Kidney (tissue), 14 donors: ENCODE results near the gene CCL18. TPM values are rescaled to one million over a fixed set of nuclear protein-coding genes. Genes with fewer than 3 reads are reported as not detected.
"Not testable (repeated sequence)": the region's sequence is repeated elsewhere in the genome, so short reads cannot be mapped to it uniquely, and the experiment has no call there.

Source experiments
- DNase-seq, 5 donors: peaks; one replicate each; pipeline ENCODE4 v3.0.0-alpha.2; 2013 to 2020
- FAIRE-seq: peaks from 2 replicates; lab custom pipeline; 2012; peaks lifted over from hg19 to GRCh38; lab: Jason Lieb, UNC
- H3K27ac ChIP-seq, 2 donors: one replicate each; pipeline ENCODE4 v1.7.0; 2013; ENCODE audit warnings: low read depth in 2 of 2, low read length in 2 of 2, inconsistent platforms in 1 of 2
- H3K27me3 ChIP-seq: one replicate; pipeline ENCODE4 v1.7.1; 2013; ENCODE audit warnings: low read length, inconsistent platforms; ENCODE audit not compliant: control insufficient read depth, insufficient read depth
- H3K36me3 ChIP-seq, 3 donors: one replicate each; pipeline versions ENCODE4 v1.7.0 to v1.7.1; 2013; ENCODE audit warnings: low read length in 3 of 3, control low read depth in 1 of 3, inconsistent platforms in 1 of 3; ENCODE audit not compliant: insufficient read depth in 3 of 3, control insufficient read depth in 2 of 3
- H3K4me1 ChIP-seq, 3 donors: one replicate each; pipeline versions ENCODE4 v1.7.0 to v1.7.1; 2013; ENCODE audit warnings: low read length in 3 of 3, inconsistent platforms in 1 of 3, low read depth in 1 of 3; ENCODE audit not compliant: control insufficient read depth in 2 of 3, insufficient read depth in 2 of 3
- H3K4me3 ChIP-seq, 3 donors: one replicate each; pipeline versions ENCODE4 v1.7.0 to v1.8.1; 2013; ENCODE audit warnings: low read length in 3 of 3, control low read depth in 1 of 3, inconsistent platforms in 1 of 3
- H3K9ac ChIP-seq, 3 donors: one replicate each; pipeline versions ENCODE4 v1.7.0 to v1.7.1; 2013; ENCODE audit warnings: low read length in 3 of 3, control low read depth in 1 of 3, inconsistent platforms in 1 of 3
- H3K9me3 ChIP-seq, 3 donors: one replicate each; pipeline versions ENCODE4 v1.7.0 to v1.7.1; 2013; ENCODE audit warnings: low read length in 3 of 3, control low read depth in 1 of 3, inconsistent platforms in 1 of 3; ENCODE audit not compliant: control insufficient read depth in 2 of 3, insufficient read depth in 1 of 3
- intact Hi-C: fragments of 100-400 bp; cut with DNase I; formaldehyde crosslinking; loops from one replicate; pipeline ENCODE4 v1.11.1; 2022
- polyA plus RNA-seq: library from polyadenylated mRNA; stranded (reverse); fragments of 350-450 nt; fragmentation: Illumina TruSeq; extraction: RNeasy Lipid Tissue Mini Kit (QIAGEN cat#74804); gene quantifications from one replicate; pipeline ENCODE4 v1.2.3, GENCODE V29; 2014; ENCODE audit warnings: low read depth, low replicate concordance; ENCODE audit not compliant: insufficient read depth
- total RNA-seq: library from RNA; stranded (reverse); fragmentation: NEBNext Ultra II Directional; extraction: Animal tissue kit (Norgen Biotek cat#: 25700); gene quantifications from one replicate; pipeline ENCODE4 v1.2.1, GENCODE V29; 2021
- TF ChIP-seq, protein P1 (sequence below): IDR thresholded peaks from 3 replicates; pipeline ENCODE4 v1.5.1; 2012; ENCODE audit warnings: mild to moderate bottlenecking, moderate library complexity, borderline replicate concordance; ENCODE audit not compliant: insufficient read depth; ENCODE audit errors: extremely low read depth
- donor health status: control.
- donor health status: control.
- donor health status: control.
- donor health status: control.
- donor health status: control.
- donor health status: DM: yes; HTN: yes; CAD: no.
- donor health status: Normal renal cell carcinoma (clear cell type).

The CCL18 gene
- total and polyA plus RNA-seq, 2 donors from 2014 or later = 4.5 TPM; not detected in 1

DNA sequence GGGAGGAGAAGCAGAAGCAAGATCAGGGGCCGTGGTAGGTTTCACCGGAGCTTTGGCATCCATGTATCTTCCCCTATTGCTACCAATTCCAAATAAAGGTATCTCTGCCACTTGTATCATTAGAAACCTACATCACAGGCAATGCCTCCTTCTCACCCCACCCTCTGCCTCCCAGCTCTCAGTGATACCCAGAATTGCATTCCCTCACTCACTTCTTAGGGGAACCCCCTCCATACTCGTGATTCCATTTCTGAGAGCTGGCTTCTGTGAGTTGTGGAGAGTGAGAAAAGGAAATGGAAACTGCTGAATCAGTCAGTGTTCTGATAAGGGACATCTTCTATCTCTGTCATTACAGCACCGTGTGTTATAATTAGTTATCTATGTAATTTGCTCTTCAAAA lies 28.2 kb downstream of the CCL18 start:
- H3K36me3 ChIP-seq = no peaks in the 10 kb centered on the region
- H3K9me3 ChIP-seq = no peaks in the 10 kb centered on the region
- intact Hi-C loops = no loop called here
- H3K4me1 ChIP-seq = no peaks in the 10 kb centered on the region
- H3K4me3 ChIP-seq = no peak overlapping the region
- TF ChIP-seq, protein P1, sequence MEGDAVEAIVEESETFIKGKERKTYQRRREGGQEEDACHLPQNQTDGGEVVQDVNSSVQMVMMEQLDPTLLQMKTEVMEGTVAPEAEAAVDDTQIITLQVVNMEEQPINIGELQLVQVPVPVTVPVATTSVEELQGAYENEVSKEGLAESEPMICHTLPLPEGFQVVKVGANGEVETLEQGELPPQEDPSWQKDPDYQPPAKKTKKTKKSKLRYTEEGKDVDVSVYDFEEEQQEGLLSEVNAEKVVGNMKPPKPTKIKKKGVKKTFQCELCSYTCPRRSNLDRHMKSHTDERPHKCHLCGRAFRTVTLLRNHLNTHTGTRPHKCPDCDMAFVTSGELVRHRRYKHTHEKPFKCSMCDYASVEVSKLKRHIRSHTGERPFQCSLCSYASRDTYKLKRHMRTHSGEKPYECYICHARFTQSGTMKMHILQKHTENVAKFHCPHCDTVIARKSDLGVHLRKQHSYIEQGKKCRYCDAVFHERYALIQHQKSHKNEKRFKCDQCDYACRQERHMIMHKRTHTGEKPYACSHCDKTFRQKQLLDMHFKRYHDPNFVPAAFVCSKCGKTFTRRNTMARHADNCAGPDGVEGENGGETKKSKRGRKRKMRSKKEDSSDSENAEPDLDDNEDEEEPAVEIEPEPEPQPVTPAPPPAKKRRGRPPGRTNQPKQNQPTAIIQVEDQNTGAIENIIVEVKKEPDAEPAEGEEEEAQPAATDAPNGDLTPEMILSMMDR = no peak
- H3K9ac ChIP-seq = no peak overlapping the region
- FAIRE-seq = no peak
- no peak for DNase-seq
- no peak overlapping the region for H3K27ac ChIP-seq
- no peaks in the 10 kb centered on the region for H3K27me3 ChIP-seq

DNA sequence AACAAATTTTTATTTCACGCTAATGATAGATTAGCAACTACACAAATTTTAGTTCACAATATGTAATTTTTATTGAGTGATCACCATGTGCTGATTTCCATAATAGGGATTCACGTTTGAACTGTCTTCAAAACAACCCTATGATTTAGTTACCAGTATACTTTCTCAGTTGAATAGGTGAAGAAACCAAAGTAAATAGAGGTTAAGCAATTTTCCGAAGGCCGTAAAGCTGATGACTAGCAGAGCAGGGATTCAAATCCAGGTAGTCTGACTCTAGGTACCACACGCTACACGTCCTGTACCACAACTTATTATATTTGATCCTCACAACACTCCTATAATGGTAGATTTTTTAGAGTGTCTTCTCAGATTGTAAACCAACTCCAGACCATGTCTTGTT lies 28.6 kb downstream of the CCL18 start:
- intact Hi-C loops, H3K27me3 ChIP-seq, FAIRE-seq, H3K9me3 ChIP-seq, H3K36me3 ChIP-seq, H3K4me1 ChIP-seq, H3K9ac ChIP-seq, H3K27ac ChIP-seq, DNase-seq, H3K4me3 ChIP-seq: not testable (repeated sequence)

DNA sequence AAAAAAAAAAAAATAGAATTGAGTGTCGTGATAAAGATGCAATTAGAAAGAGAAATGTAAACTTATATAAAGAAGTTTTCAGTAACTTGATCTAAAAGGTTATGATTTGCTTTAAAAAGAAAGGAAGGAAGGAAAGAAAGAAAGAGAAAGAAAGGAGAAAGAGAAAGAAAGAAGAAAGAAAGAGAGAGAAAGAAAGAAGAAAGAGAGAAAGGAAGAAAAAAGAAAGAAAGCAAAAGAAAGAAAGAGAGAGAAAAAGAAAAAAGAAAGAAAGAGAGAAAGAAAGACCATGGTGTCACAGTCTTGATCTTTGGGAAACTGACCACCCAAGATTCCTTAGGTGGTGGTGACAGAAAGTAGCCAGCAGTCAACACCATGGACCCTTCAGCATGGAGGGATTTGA lies 30.2 kb downstream of the CCL18 start:
- H3K27me3 ChIP-seq = no peaks in the 10 kb centered on the region
- intact Hi-C loops = no loop called here
- no peak overlapping the region for H3K27ac ChIP-seq
- no peak for DNase-seq
- H3K9ac ChIP-seq = no peak overlapping the region
- H3K36me3 ChIP-seq = no peaks in the 10 kb centered on the region
- FAIRE-seq = no peak
- H3K9me3 ChIP-seq = no peaks in the 10 kb centered on the region
- no peak overlapping the region for H3K4me3 ChIP-seq
- TF ChIP-seq, protein P1 = no peak
- no peaks in the 10 kb centered on the region for H3K4me1 ChIP-seq

DNA sequence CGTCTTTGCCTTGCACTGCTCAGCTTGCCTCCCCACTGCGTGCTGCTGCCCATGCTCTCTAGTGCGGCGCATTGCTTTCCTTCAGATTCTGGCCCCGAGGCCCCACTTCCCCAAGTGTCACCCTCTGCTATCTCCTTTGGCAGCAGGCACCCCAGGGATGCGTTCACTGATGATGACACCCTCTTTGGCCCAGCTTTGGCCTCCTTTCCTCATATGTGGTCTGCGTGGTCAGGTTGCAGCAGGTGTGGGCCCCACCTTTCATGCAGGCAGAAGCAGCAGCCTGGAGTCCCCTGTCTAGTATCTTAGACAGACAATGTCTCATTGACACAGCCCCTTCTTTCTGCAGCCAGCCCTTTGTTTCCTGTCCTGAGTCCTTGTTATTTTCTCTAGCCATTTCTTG lies 30.7 kb downstream of the CCL18 start:
- Histone ChIP-seq H3K9me3 (no peaks in the 10 kb centered on the region), H3K36me3 (no peaks in the 10 kb centered on the region), H3K9ac (no peak overlapping the region), H3K27ac (no peak overlapping the region), H3K4me3 (no peak overlapping the region), H3K27me3 (no peaks in the 10 kb centered on the region), H3K4me1 (no peaks in the 10 kb centered on the region)
- TF ChIP-seq, protein P1 = no peak
- FAIRE-seq = no peak
- no peak for DNase-seq
- intact Hi-C loops = no loop called here
